Loucy (cell line): ENCODE data around the gene ADI1.

ENCODE experiments used
- CTCF ChIP-seq: fragments of 200-600 bp; sonication (generic); conservative IDR thresholded peaks from 2 replicates; pipeline ENCODE4 v1.5.1; 2014; ENCODE audit warnings: mild to moderate bottlenecking, antibody characterized with exemption, low read length
- EZH2phosphoT487 ChIP-seq: fragments of 200-600 bp; IDR thresholded peaks from 2 replicates; pipeline ENCODE4 v1.6.1; 2018; ENCODE audit warnings: antibody characterized with exemption, mild to moderate bottlenecking, moderate library complexity, borderline replicate concordance

DNA sequence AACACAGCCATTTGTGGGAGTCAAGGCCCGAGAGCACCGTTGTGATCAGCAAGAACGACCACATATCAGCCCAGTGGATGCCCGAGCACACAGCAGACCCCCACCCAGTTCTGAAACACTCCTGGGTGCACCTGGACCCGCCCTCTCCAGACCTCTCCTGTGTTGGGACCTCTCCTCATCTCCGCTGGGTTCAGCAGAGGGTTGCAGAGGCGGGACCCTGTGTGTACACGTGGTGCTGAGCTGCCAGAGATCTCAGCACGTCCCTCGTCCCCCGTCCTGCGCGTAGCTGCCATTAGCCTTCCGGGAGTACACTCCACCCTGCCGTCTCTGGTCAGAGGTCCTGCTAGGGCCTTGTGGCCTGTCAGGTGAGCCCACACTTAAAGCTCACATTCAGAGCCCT is 51.7 kb downstream of the ADI1 start:
- TF ChIP-seq CTCF: no peak
- TF ChIP-seq EZH2phosphoT487: no peak
